ENCODE data around the gene NATD1.

The NATD1 gene

DNA sequence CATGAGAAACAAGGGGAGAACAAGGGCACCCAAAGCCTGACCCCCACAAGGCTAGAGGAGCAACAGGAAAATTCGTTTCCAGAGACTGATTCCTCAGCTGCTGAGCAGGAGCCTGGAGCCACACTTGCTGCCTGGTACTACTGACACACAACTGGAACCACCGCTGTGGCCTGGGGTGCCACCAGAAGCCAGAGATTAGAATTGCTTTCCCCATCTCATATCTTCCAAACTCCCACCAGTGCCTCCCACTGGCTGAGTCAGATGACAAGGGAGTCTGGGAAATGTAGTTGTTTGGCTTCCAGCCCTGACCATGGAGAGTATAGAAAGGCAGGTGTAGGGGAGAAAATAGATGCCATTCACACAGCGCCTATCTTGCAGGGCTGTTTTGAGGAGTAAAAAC lies 35.1 kb downstream of the NATD1 start:
- in situ Hi-C loops (cut with MboI; ENCODE audit: low sequenced_read_pairs), result no loop called here

GRCh38 chr17:21217346-21217745 lies 35.9 kb downstream of the NATD1 start:
- in situ Hi-C loops (cut with MboI; ENCODE audit: low sequenced_read_pairs), result no loop called here

DNA sequence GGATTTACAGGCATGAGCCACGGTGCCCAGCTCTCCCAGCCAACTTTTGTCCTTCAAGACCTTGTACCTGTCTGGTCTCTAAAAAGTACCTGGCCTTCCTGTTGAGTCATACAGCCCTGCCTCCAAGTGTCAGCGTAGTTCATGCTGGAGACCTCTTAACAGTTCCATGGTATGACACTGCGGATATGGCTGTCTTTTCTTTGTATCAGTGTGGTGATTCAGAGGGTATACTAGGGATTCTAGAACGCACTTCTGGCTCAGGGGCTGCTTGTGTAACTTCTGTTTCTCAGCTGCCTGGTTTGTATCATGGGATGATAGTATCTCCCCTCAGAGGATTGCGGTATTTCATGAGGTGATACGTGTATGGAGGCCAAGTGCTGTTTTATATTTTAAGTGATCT lies 37.3 kb downstream of the NATD1 start:
- in situ Hi-C loops (cut with MboI; ENCODE audit: low sequenced_read_pairs), result no loop called here

DNA sequence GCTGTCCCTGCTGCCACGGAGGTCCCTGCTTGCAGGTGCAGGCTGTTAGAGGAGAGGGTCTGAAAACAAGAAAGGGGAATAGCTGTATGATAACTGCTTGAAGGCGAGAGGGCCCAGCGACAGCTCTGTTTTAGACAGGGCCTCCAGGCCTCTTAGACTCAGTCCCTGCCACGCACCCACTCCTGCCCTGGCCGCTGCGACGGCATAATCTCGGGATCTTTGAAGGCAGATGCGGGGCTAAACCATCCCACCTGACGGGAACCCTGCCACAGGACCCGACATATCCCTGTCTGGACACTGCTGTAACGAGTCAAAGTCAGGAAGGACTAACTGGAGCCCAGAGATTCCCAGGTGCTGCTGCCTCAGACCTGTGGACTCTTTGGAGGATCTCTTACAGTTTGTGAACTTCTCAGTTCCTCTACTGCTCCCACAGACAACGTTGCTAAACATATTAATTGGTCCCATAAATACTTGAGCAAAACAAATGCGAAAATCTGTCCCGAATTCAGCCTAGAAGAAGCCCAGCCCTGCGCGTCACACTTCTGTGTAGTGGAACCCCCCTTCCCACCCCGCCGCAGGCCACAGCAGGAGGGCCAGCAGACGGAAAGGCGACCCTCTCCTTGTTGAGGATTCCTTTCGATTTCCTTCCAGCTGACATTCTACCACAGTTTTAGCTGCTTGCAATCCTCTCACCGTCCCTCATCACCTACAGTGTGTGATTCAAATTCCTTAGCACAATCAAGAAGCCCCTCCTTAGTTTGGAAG lies 38.3 kb downstream of the NATD1 start:
- in situ Hi-C loops (cut with MboI; ENCODE audit: low sequenced_read_pairs), result no loop called here

DNA sequence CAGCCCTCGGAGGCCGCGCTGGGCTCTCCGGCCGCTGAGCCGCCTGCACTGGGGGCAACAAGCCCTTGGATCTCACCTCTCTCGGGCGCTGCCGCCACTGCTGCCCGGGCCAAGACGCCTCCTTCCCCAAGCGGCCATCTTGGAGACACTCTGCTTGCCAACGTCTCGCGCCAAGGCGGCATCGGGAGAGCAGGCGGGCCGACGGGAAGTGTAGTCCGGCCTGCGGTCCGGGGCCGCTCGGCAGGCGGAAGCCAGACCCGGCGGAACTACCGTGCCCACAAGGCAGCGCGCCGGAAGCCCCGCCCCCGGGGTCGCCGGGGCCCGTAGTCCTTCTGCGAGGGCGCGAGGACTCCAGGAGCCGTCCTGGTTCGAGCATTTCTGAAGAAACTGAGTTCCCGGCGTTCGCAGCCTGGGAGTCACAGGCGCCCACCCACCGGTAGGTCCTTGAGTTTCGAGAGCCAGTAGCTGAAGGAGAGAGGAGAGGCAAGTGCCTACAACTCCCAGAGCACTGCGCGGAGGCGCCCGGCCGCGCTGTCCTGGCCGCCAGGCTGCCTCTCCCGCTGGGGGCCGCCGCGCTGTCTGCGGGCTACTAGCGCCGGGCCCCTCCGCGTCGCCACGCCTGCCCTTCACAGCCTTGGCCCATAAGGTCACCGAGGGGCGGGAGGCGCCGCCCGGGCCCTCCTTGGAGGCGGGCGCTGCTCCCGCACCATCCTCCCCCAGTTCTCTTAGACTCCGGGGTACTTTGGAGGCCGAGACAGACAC lies 39.0 kb downstream of the NATD1 start, which contains the start of gene TMEM11:
Gene TMEM11 (minus strand): TSS at position 147 of the 762 bp plus-strand sequence. CDS start 9 bp downstream, at position 138.
- in situ Hi-C loops (cut with MboI; ENCODE audit: low sequenced_read_pairs), result no loop called here

- in situ Hi-C loops (cut with MboI; ENCODE audit: low sequenced_read_pairs), result no loop called here
Observed at GRCh38 chr17:21213638-21214014, 39.6 kb downstream of the NATD1 start.

- in situ Hi-C loops (cut with MboI; ENCODE audit: low sequenced_read_pairs), result no loop called here
Observed at GRCh38 chr17:21212826-21213637, 40.2 kb downstream of the NATD1 start.

- in situ Hi-C loops (cut with MboI; ENCODE audit: low sequenced_read_pairs), result no loop called here
Observed at GRCh38 chr17:21211825-21212479, 41.3 kb downstream of the NATD1 start.

DNA sequence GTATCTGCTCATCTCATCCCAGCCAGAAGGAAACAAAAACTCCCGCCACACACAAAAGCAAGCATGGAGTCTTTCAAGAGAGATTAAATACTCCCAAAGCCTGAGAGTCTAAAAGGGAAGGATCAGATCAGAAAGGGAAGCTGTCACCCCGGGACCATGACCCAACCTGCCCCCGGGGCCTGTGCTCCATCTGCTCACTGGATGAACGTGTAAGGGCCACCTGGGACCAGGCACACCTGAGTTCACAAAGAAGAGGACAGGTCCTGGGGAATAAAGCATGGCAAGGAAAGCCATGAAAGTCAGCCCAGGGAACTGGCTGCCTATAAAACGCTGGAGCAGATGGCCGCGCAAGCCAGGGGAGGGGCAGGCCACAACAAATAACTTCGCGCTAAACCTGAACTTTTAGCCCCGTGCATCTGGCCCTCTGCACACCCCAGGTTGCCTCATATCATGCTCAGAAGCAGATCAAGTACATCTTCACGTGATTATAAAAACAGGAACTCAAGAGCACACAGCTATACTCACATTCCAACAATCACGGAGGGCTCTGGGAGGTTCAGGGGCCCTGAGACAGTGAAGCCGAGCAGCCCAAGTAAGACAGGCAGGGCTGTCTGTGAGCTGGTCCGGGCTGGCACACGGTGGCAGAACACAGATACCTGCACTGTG lies 42.7 kb downstream of the NATD1 start:
- in situ Hi-C loops (cut with MboI; ENCODE audit: low sequenced_read_pairs), result no loop called here

- in situ Hi-C loops (cut with MboI; ENCODE audit: low sequenced_read_pairs), result no loop called here
Observed at GRCh38 chr17:21209511-21210175, 43.6 kb downstream of the NATD1 start.

GRCh38 chr17:21208352-21208751 lies 44.9 kb downstream of the NATD1 start:
- in situ Hi-C loops (cut with MboI; ENCODE audit: low sequenced_read_pairs), result no loop called here

DNA sequence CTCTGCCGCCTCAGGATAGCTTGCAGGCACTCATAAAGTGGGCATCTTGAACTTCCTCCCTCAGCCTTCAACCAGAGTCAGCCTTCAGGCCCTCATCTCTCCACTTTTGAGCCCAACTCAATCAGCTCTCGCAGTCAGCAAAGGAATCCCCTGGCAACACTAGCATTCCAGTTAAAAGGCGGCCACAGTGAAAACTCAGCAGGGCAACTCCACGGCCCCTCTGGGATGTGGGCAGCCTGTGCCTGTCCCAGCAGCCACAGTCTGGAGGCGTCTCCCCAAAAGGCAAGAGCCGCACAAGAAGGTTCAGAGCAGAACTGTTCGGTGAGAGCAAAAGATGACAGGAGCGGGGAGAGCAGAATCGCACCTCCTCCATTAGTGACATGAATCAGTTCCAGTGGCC lies 48.3 kb downstream of the NATD1 start:
- in situ Hi-C loops (cut with MboI; ENCODE audit: low sequenced_read_pairs), result no loop called here

DNA sequence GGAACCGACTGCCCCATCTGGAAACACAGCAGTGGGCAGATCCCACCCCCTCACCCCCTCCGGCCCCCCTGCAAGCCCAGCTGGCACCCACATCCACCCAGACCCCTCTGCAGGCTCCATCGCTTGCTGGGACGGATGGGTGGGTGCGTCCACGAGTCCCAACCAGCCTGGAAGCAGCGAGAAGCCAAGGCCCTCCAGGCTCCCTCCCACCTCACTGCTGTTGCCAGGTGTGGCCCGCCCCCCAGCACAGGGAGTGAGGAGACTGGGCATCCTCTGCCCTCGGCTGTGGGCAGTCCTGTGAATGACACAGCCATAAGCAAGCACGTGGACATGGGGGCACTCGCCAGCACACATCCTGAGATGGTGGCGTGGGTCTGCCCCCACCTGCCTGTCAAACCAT lies 50.7 kb downstream of the NATD1 start:
- in situ Hi-C loops (cut with MboI; ENCODE audit: low sequenced_read_pairs), result no loop called here

DNA sequence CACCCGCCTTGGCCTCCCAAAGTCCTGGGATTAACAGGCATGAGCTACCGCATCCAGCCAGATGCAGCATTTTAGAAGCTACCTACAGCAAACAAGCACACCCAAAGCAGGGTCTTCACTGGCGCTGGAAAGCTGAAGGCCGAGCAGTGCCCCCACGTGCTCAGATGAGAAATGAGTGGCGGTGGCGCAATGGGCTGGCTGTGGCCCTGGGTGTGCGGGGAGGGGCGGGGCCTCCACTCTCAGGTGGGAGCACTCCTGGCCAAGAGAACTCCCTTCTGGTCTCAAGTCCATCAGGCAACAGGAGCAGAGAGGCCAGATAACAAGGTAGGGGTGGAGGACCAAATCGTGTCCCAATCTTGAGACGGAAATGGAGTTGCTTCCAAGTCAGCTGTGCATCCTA lies 51.3 kb downstream of the NATD1 start:
- in situ Hi-C loops (cut with MboI; ENCODE audit: low sequenced_read_pairs), result no loop called here

- in situ Hi-C loops (cut with MboI; ENCODE audit: low sequenced_read_pairs), result no loop called here
Observed at GRCh38 chr17:21201298-21201595, 52.0 kb downstream of the NATD1 start.

- in situ Hi-C loops (cut with MboI; ENCODE audit: low sequenced_read_pairs), result no loop called here
Observed at GRCh38 chr17:21200590-21201297, 52.5 kb downstream of the NATD1 start.

GRCh38 chr17:21199856-21200255 lies 53.4 kb downstream of the NATD1 start:
- in situ Hi-C loops (cut with MboI; ENCODE audit: low sequenced_read_pairs), result no loop called here

DNA sequence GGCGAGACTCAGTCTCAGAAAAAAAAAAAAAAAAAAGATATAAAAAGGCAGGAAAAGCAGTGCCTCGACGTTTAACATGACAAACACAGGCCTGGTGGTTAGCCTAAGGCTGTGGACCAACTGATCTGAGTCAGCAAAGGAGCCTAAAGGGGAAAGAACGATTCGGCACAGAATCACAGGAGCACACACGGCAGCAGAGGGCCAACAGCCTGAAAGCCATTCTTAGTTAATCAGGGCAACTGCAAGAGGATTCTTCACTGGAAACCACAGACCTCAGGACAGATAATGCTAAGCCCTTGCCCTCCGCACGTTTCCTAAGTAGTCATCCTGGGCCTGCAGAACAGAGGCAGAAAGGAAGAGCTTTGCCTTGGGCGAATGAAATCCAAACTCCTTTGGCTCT lies 53.9 kb downstream of the NATD1 start:
- in situ Hi-C loops (cut with MboI; ENCODE audit: low sequenced_read_pairs), result no loop called here

DNA sequence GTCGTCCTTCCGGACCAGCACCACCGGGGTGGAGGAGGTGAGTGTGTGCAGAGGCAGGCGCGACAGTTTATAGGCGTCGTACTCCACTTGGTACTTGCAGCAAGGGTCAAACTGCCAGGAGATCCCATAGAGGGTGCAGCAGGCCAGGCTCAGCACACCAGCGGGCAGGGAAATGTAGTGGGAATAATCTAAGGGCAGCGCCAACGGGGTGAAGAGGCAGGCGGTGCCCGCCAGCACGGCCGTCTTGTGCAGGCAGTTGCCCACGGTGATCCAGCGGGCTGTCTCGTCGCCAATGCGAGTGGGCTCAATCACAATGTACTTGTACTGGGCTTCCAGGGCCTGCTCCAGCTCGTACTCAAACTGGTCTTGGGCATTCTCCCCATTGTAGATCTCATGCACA lies 54.8 kb downstream of the NATD1 start:
- in situ Hi-C loops (cut with MboI; ENCODE audit: low sequenced_read_pairs), result no loop called here

Measured in HL-60/S4 treated with phorbol 12-myristate 13-acetate at 8.2 ng/mL for 4 days and 3 days (cell line).